ENCODE measurements around the gene ACSF3. TPM values are rescaled to one million over a fixed set of nuclear protein-coding genes. Genes with fewer than 3 reads are reported as not detected.

ACSF3 gene
- total RNA-seq, 4 donors from 2014 or later = 94.6 to 120 (median 108) TPM

DNA sequence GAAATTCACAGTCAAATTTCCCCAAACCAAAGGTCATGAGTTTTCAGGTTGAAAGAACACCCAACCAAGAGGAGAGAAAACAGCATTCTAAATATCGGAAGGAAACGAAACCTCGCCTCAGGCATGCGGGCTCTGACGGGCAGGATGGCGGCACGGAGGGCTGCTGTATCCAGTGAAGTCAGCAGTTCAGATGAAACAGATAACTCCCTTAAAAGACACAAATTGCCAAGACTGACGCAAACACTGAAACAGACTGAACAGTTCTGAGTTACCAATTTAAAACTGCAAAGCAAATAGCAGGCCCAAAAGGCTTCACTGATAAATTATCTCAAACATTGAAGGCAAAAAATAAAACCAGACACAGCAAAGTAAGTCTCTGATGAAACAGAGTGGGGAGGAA is 57.3 kb downstream of the ACSF3 start:
- no peak for TF ChIP-seq POLR2A (IDR thresholded peaks at IDR 0.05)
- TF ChIP-seq, protein P1, sequence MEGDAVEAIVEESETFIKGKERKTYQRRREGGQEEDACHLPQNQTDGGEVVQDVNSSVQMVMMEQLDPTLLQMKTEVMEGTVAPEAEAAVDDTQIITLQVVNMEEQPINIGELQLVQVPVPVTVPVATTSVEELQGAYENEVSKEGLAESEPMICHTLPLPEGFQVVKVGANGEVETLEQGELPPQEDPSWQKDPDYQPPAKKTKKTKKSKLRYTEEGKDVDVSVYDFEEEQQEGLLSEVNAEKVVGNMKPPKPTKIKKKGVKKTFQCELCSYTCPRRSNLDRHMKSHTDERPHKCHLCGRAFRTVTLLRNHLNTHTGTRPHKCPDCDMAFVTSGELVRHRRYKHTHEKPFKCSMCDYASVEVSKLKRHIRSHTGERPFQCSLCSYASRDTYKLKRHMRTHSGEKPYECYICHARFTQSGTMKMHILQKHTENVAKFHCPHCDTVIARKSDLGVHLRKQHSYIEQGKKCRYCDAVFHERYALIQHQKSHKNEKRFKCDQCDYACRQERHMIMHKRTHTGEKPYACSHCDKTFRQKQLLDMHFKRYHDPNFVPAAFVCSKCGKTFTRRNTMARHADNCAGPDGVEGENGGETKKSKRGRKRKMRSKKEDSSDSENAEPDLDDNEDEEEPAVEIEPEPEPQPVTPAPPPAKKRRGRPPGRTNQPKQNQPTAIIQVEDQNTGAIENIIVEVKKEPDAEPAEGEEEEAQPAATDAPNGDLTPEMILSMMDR (IDR thresholded peaks at IDR 0.05) = no peak
- H3K27me3 ChIP-seq = no peaks in the 10 kb centered on the region
- no peak overlapping the region for H3K4me3 ChIP-seq
- no peak overlapping the region for H3K27ac ChIP-seq
- peaks cover 0 to 57% (median 0%) of the 10 kb centered on the region in 3 donors for H3K36me3 ChIP-seq
- no peak for DNase-seq
- H3K4me1 ChIP-seq = peaks cover 0 to 11% (median 5%) of the 10 kb centered on the region in 4 donors
- no peaks in the 10 kb centered on the region for H3K9me3 ChIP-seq

DNA sequence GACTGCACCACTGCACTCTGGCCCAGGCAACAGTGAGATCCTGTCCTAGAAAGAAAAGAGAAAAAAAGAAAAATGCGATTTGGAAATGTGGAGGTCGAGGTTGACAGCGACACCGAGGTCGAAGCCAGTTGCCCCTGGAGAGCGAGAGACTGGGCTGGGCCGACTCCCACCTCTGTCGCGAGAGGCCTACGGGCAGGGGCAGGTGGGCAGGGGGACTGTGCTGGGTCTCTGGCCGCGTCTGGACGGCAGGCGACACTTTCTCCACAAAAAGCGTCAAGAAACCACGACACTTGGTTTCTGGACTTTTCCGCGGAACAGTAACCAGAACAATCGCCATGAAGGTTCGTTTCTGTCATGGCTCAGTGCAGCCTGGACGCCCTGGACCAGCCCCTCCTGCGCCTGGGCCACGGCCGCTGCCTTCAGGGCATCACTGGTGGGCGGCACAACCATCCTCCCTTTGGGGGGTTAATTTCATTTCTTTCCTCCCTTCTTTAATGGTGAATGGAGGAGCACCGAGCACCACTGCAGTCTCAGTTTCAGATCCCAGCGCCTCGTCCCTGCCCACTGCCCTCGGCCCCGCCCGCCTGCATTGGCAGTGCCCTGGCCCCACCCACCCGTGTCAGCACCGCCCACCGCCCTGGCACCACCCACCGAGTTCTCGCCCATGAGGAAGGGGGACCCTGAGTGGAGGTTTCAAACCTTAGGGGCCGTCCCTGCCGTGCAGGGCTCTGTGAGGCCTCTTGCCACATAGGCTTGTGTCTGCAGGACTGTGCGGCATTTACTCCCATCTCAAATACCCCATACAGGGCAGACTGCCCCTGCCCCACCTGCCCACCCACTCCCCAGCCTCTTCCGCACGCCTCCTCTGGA is 59.4 kb downstream of the ACSF3 start:
- Histone ChIP-seq H3K27ac (no peak overlapping the region), H3K4me1 (peaks cover 0 to 11% (median 5%) of the 10 kb centered on the region in 4 donors), H3K27me3 (no peaks in the 10 kb centered on the region), H3K36me3 (peaks cover 0 to 47% (median 0%) of the 10 kb centered on the region in 3 donors), H3K9me3 (no peaks in the 10 kb centered on the region), H3K4me3 (no peak overlapping the region)
- peak in 1 of 3 donors; percentile 48 for DNase-seq
- TF ChIP-seq, protein P1 (IDR thresholded peaks at IDR 0.05) = no peak
- no peak for TF ChIP-seq POLR2A (IDR thresholded peaks at IDR 0.05)

DNA sequence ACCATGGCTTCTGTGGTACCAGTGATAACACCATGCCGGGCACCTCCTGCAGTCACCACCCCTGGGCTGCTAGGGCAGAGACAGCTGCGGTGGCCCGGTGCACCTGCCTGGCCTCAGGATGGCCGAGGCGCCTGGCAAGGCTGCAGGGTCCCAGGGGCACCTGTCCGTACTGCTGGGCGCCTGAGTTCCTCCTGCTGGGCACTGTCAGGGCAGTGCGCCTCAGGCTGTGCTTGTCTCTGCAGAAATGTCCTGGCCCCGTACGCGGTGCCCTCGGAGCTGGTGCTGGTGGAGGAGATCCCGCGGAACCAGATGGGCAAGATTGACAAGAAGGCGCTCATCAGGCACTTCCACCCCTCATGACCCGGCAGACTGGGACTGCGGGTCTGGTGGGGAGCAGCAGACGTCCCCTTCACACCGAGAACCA is 60.2 kb downstream of the ACSF3 start:
- H3K27ac ChIP-seq = no peak overlapping the region
- H3K36me3 ChIP-seq = peaks cover 0 to 41% (median 0%) of the 10 kb centered on the region in 3 donors
- TF ChIP-seq, protein P1 (IDR thresholded peaks at IDR 0.05) = no peak
- no peak for TF ChIP-seq POLR2A (IDR thresholded peaks at IDR 0.05)
- no peak for DNase-seq
- H3K4me3 ChIP-seq = no peak overlapping the region
- H3K9me3 ChIP-seq = no peaks in the 10 kb centered on the region
- no peaks in the 10 kb centered on the region for H3K27me3 ChIP-seq
- H3K4me1 ChIP-seq = peaks cover 0 to 11% (median 5%) of the 10 kb centered on the region in 4 donors

DNA sequence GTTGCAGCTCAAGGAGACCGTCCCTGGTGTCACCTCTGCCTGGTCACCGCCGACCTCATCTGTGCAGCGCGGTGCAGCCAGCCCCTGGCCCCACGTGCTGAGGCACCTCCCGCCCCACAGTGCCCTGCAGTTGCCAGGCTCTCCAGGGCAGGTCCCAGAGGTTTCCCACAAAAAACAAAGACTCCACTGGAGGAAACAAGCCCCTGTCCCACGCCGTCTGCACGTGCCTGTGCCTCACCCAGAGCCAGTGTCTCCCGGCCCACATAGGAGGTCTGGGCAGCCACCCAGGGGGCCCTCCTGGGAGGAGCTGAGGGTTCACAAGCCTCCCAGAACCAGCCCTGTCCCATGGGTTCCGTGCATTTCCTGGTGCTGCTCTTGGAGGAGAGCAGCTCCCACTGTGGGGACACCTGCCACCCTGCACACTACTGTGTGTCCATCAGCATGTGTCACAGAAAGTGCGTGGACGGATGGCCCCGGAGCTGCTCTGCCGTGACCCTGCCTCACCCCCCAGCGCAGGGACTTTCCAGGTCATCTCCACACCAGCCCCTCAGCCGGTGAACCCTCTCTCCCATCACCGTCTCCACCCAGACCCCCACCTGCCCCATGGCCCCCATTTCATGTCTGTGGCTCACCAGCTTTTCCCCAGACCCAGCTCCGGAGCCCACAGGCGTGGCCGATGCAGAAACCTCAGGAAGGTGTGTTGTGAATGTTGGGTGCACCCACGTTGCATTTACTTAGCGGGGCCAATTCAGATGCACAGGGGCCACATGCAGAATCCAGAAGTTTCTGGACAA is 60.9 kb downstream of the ACSF3 start:
- Histone ChIP-seq H3K4me1 (peaks cover 0 to 11% (median 5%) of the 10 kb centered on the region in 4 donors), H3K36me3 (peaks cover 0 to 34% (median 0%) of the 10 kb centered on the region in 3 donors), H3K27ac (no peak overlapping the region), H3K4me3 (no peak overlapping the region), H3K9me3 (no peaks in the 10 kb centered on the region), H3K27me3 (no peaks in the 10 kb centered on the region)
- DNase-seq = no peak
- TF ChIP-seq POLR2A (IDR thresholded peaks at IDR 0.05) = no peak
- TF ChIP-seq, protein P1 (IDR thresholded peaks at IDR 0.05) = no peak

DNA sequence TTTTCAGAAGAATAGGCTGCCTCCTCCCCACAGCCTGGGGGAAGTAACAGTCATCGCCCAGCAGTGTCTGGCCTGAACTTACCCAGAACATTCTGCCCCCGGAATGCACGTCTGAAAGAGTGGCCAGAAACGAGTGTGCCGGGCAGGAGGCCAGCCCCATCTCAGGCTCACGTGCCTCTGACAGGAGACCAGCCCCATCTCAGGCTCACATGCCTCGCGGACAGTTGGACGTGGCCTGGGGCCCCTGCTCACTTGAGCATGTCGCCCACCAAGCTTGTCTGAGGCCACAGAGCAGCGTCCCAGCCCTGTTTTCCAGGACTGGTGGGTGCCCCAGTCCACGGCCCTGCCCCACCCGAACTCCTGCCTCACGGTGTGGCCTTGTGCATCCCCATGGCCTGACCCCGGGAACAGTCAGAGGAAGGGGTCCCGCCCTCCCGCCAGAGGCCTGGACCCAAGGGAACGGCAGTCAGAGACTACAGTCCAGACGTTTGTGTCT is 61.6 kb downstream of the ACSF3 start:
- Histone ChIP-seq H3K4me3 (no peak overlapping the region), H3K9me3 (no peaks in the 10 kb centered on the region), H3K36me3 (peaks cover 0 to 27% (median 0%) of the 10 kb centered on the region in 3 donors), H3K4me1 (peaks cover 0 to 11% (median 5%) of the 10 kb centered on the region in 4 donors), H3K27me3 (no peaks in the 10 kb centered on the region), H3K27ac (no peak overlapping the region)
- DNase-seq = peak in 2 of 3 donors; percentile 67 to 71
- TF ChIP-seq, protein P1 (IDR thresholded peaks at IDR 0.05) = no peak
- TF ChIP-seq POLR2A (IDR thresholded peaks at IDR 0.05) = no peak
